ENCODE measurements around the gene NT5C2.

Gene NT5C2

GRCh38 chr10:103095005-103095404, 98.1 kb downstream of the NT5C2 start:
- Histone ChIP-seq H3K9me3 (ENCODE audit: control insufficient read depth, insufficient read depth, low read length) (no peaks in the 10 kb centered on the region), H3K4me1 (ENCODE audit: control insufficient read depth, insufficient read depth, low read length) (no peaks in the 10 kb centered on the region), H3K36me3 (ENCODE audit: control insufficient read depth, insufficient read depth, low read length) (peaks cover 19% of the 10 kb centered on the region; the same call in 1 of the 2 replicates), H3K4me3 (ENCODE audit: low read length) (no peak overlapping the region), H3K27ac (ENCODE audit: low read length) (no peak overlapping the region), H3K27me3 (ENCODE audit: control insufficient read depth, insufficient read depth, low read length) (no peaks in the 10 kb centered on the region)
- no peak for DNase-seq (ENCODE audit: low read depth, low spot score)

- DNase-seq (ENCODE audit: low read depth, low spot score) = no peak
- H3K36me3 ChIP-seq (ENCODE audit: control insufficient read depth, insufficient read depth, low read length) = peaks cover 18% of the 10 kb centered on the region; the same call in 1 of the 2 replicates
Observed at GRCh38 chr10:103090911-103091310, 102.2 kb downstream of the NT5C2 start.

GRCh38 chr10:103089493-103089892, 103.6 kb downstream of the NT5C2 start:
- WGBS (ENCODE audit: insufficient coverage, insufficient read length) = no CpG with 5 or more reads among the region's 10 CpGs
- H3K36me3 ChIP-seq (ENCODE audit: control insufficient read depth, insufficient read depth, low read length) = peaks cover 20% of the 10 kb centered on the region; the same call in 1 of the 2 replicates
- no peak for DNase-seq (ENCODE audit: low read depth, low spot score)
- no peaks in the 10 kb centered on the region for H3K9me3 ChIP-seq (ENCODE audit: control insufficient read depth, insufficient read depth, low read length)
- no peak overlapping the region for H3K27ac ChIP-seq (ENCODE audit: low read length)
- H3K27me3 ChIP-seq (ENCODE audit: control insufficient read depth, insufficient read depth, low read length) = no peaks in the 10 kb centered on the region
- H3K4me1 ChIP-seq (ENCODE audit: control insufficient read depth, insufficient read depth, low read length) = no peaks in the 10 kb centered on the region
- no peak overlapping the region for H3K4me3 ChIP-seq (ENCODE audit: low read length)

More at GRCh38 chr10:103090911-103091310, 102.2 kb downstream of the NT5C2 start:
- Histone ChIP-seq H3K27ac (ENCODE audit: low read length) (no peak overlapping the region), H3K27me3 (ENCODE audit: control insufficient read depth, insufficient read depth, low read length) (no peaks in the 10 kb centered on the region), H3K4me1 (ENCODE audit: control insufficient read depth, insufficient read depth, low read length) (no peaks in the 10 kb centered on the region), H3K9me3 (ENCODE audit: control insufficient read depth, insufficient read depth, low read length) (no peaks in the 10 kb centered on the region), H3K4me3 (ENCODE audit: low read length) (no peak overlapping the region)
- WGBS (ENCODE audit: insufficient coverage, insufficient read length) = no CpG with 5 or more reads among the region's 7 CpGs

GRCh38 chr10:103086799-103087198, 106.3 kb downstream of the NT5C2 start:
- no peaks in the 10 kb centered on the region for H3K9me3 ChIP-seq (ENCODE audit: control insufficient read depth, insufficient read depth, low read length)
- no peaks in the 10 kb centered on the region for H3K4me1 ChIP-seq (ENCODE audit: control insufficient read depth, insufficient read depth, low read length)
- WGBS (ENCODE audit: insufficient coverage, insufficient read length) = no CpG with 5 or more reads among the region's 2 CpGs
- no peaks in the 10 kb centered on the region for H3K27me3 ChIP-seq (ENCODE audit: control insufficient read depth, insufficient read depth, low read length)
- H3K4me3 ChIP-seq (ENCODE audit: low read length) = no peak overlapping the region
- DNase-seq (ENCODE audit: low read depth, low spot score) = no peak
- peaks cover 9% of the 10 kb centered on the region; the same call in 1 of the 2 replicates for H3K36me3 ChIP-seq (ENCODE audit: control insufficient read depth, insufficient read depth, low read length)
- no peak overlapping the region for H3K27ac ChIP-seq (ENCODE audit: low read length)

- no peak overlapping the region for H3K27ac ChIP-seq (ENCODE audit: low read length)
- DNase-seq (ENCODE audit: low read depth, low spot score) = no peak
- no peaks in the 10 kb centered on the region for H3K27me3 ChIP-seq (ENCODE audit: control insufficient read depth, insufficient read depth, low read length)
- H3K4me1 ChIP-seq (ENCODE audit: control insufficient read depth, insufficient read depth, low read length) = no peaks in the 10 kb centered on the region
- H3K9me3 ChIP-seq (ENCODE audit: control insufficient read depth, insufficient read depth, low read length) = no peaks in the 10 kb centered on the region
- no peak overlapping the region for H3K4me3 ChIP-seq (ENCODE audit: low read length)
- peaks cover 9% of the 10 kb centered on the region; the same call in 1 of the 2 replicates for H3K36me3 ChIP-seq (ENCODE audit: control insufficient read depth, insufficient read depth, low read length)
- WGBS (ENCODE audit: insufficient coverage, insufficient read length) = no CpG with 5 or more reads among the region's 2 CpGs
Observed at GRCh38 chr10:103086261-103086660, 106.8 kb downstream of the NT5C2 start.

- no peaks in the 10 kb centered on the region for H3K27me3 ChIP-seq (ENCODE audit: control insufficient read depth, insufficient read depth, low read length)
Observed at GRCh38 chr10:103083977-103084320, 109.1 kb downstream of the NT5C2 start.

GRCh38 chr10:103083266-103083976, 109.7 kb downstream of the NT5C2 start:
- Histone ChIP-seq H3K4me3 (ENCODE audit: low read length) (no peak overlapping the region), H3K36me3 (ENCODE audit: control insufficient read depth, insufficient read depth, low read length) (peaks cover 2% of the 10 kb centered on the region; the same call in 1 of the 2 replicates)
- no CpG with 5 or more reads among the region's 7 CpGs for WGBS (ENCODE audit: insufficient coverage, insufficient read length)

More at GRCh38 chr10:103083977-103084320, 109.1 kb downstream of the NT5C2 start:
- no peak for DNase-seq (ENCODE audit: low read depth, low spot score)
- Histone ChIP-seq H3K36me3 (ENCODE audit: control insufficient read depth, insufficient read depth, low read length) (peaks cover 2% of the 10 kb centered on the region; the same call in 1 of the 2 replicates), H3K4me1 (ENCODE audit: control insufficient read depth, insufficient read depth, low read length) (no peaks in the 10 kb centered on the region), H3K4me3 (ENCODE audit: low read length) (no peak overlapping the region), H3K27ac (ENCODE audit: low read length) (no peak overlapping the region), H3K9me3 (ENCODE audit: control insufficient read depth, insufficient read depth, low read length) (no peaks in the 10 kb centered on the region)
- WGBS (ENCODE audit: insufficient coverage, insufficient read length) = no CpG with 5 or more reads among the region's 5 CpGs

GRCh38 chr10:103082683-103083082, 110.4 kb downstream of the NT5C2 start:
- H3K27me3 ChIP-seq (ENCODE audit: control insufficient read depth, insufficient read depth, low read length) = no peaks in the 10 kb centered on the region
- H3K9me3 ChIP-seq (ENCODE audit: control insufficient read depth, insufficient read depth, low read length) = no peaks in the 10 kb centered on the region
- no peak for DNase-seq (ENCODE audit: low read depth, low spot score)
- no peak overlapping the region for H3K4me3 ChIP-seq (ENCODE audit: low read length)
- H3K4me1 ChIP-seq (ENCODE audit: control insufficient read depth, insufficient read depth, low read length) = no peaks in the 10 kb centered on the region
- peaks cover 2% of the 10 kb centered on the region; the same call in 1 of the 2 replicates for H3K36me3 ChIP-seq (ENCODE audit: control insufficient read depth, insufficient read depth, low read length)
- H3K27ac ChIP-seq (ENCODE audit: low read length) = no peak overlapping the region
- no CpG with 5 or more reads among the region's 1 CpG for WGBS (ENCODE audit: insufficient coverage, insufficient read length)

More at GRCh38 chr10:103083266-103083976, 109.7 kb downstream of the NT5C2 start:
- Histone ChIP-seq H3K4me1 (ENCODE audit: control insufficient read depth, insufficient read depth, low read length) (no peaks in the 10 kb centered on the region), H3K9me3 (ENCODE audit: control insufficient read depth, insufficient read depth, low read length) (no peaks in the 10 kb centered on the region), H3K27me3 (ENCODE audit: control insufficient read depth, insufficient read depth, low read length) (no peaks in the 10 kb centered on the region), H3K27ac (ENCODE audit: low read length) (no peak overlapping the region)
- DNase-seq (ENCODE audit: low read depth, low spot score) = no peak

- Histone ChIP-seq H3K27ac (ENCODE audit: low read length) (no peak overlapping the region), H3K4me1 (ENCODE audit: control insufficient read depth, insufficient read depth, low read length) (no peaks in the 10 kb centered on the region), H3K9me3 (ENCODE audit: control insufficient read depth, insufficient read depth, low read length) (no peaks in the 10 kb centered on the region), H3K36me3 (ENCODE audit: control insufficient read depth, insufficient read depth, low read length) (0 out of 2 replicates have a peak, but pooled peaks cover 6% of the 10 kb centered on the region), H3K4me3 (ENCODE audit: low read length) (no peak overlapping the region), H3K27me3 (ENCODE audit: control insufficient read depth, insufficient read depth, low read length) (no peaks in the 10 kb centered on the region)
- no peak for DNase-seq (ENCODE audit: low read depth, low spot score)
- no CpG with 5 or more reads among the region's 4 CpGs for WGBS (ENCODE audit: insufficient coverage, insufficient read length)
Observed at GRCh38 chr10:103080891-103081581, 112.0 kb downstream of the NT5C2 start.

- Histone ChIP-seq H3K4me1 (ENCODE audit: control insufficient read depth, insufficient read depth, low read length) (no peaks in the 10 kb centered on the region), H3K36me3 (ENCODE audit: control insufficient read depth, insufficient read depth, low read length) (0 out of 2 replicates have a peak, but pooled peaks cover 4% of the 10 kb centered on the region), H3K4me3 (ENCODE audit: low read length) (no peak overlapping the region), H3K27me3 (ENCODE audit: control insufficient read depth, insufficient read depth, low read length) (no peaks in the 10 kb centered on the region), H3K9me3 (ENCODE audit: control insufficient read depth, insufficient read depth, low read length) (no peaks in the 10 kb centered on the region), H3K27ac (ENCODE audit: low read length) (no peak overlapping the region)
- DNase-seq (ENCODE audit: low read depth, low spot score) = no peak
- no CpG with 5 or more reads among the region's 11 CpGs for WGBS (ENCODE audit: insufficient coverage, insufficient read length)
Observed at GRCh38 chr10:103079946-103080345, 113.1 kb downstream of the NT5C2 start.

Data from iPS DF 6.9 (cell line).